Tibial nerve (tissue), 4 donors: ENCODE data around the gene GPR135.

Experiments used
- CTCF ChIP-seq, 5 experiments: fragments of 200-600 bp in 3 of 5; fragments of 450-650 bp in 2 of 5; sonication (generic) in 3 of 5; IDR thresholded peaks; one replicate each; pipeline ENCODE4 v1.5.1; 2016 to 2019; ENCODE audit warnings: antibody characterized with exemption in 5 of 5, mild to moderate bottlenecking in 3 of 5, moderate library complexity in 2 of 5
- EP300 ChIP-seq, 2 donors: sonication (generic); formaldehyde crosslinking; IDR thresholded peaks; one replicate each; pipeline ENCODE4 v1.6.1; 2017; ENCODE audit warnings: antibody characterized with exemption in 2 of 2, mild to moderate bottlenecking in 1 of 2
- POLR2A ChIP-seq, 2 donors: fragments of 450-650 bp; IDR thresholded peaks; one replicate each; pipeline ENCODE4 v1.6.1; 2017; ENCODE audit warnings: antibody characterized with exemption in 2 of 2, mild to moderate bottlenecking in 2 of 2, moderate library complexity in 2 of 2

- no peak for TF ChIP-seq POLR2A (IDR thresholded peaks at IDR 0.05)
- no peak for TF ChIP-seq CTCF (IDR thresholded peaks at IDR 0.05)
- TF ChIP-seq EP300 (IDR thresholded peaks at IDR 0.05), result no peak
Measured at GRCh38 chr14:59480166-59480565, 15.0 kb upstream of the GPR135 start.
